HG02840 (cell line): ENCODE results near the gene ZFAND4.
"Not testable (repeated sequence)": the region's sequence is repeated elsewhere in the genome, so short reads cannot be mapped to it uniquely, and the experiment has no call there.

ENCODE experiments used
- ATAC-seq: cut with Tn5 transposase; IDR thresholded peaks from one replicate; pipeline ENCODE4 v1.9.1; 2021; ENCODE audit warnings: mild to moderate bottlenecking, moderate library complexity, moderate number of reproducible peaks; ENCODE audit not compliant: unreplicated experiment, low FRiP score

Gene ZFAND4

GRCh38 chr10:45672181-45673073, at the start of gene ZFAND4:
Gene ZFAND4 (minus strand): TSS chr10:45672772. CDS start chr10:45663725, 9,047 bp downstream.
- peak; percentile 97 for ATAC-seq

- ATAC-seq = not testable (repeated sequence)
These were observed 48.9 kb upstream of the ZFAND4 start for GRCh38 chr10:45721503-45721902.

- ATAC-seq = not testable (repeated sequence)
These were observed 45.1 kb upstream of the ZFAND4 start for GRCh38 chr10:45717642-45718041.

GRCh38 chr10:45717053-45717452, 44.5 kb upstream of the ZFAND4 start:
- not testable (repeated sequence) for ATAC-seq

- ATAC-seq = not testable (repeated sequence)
These were observed 38.7 kb upstream of the ZFAND4 start for GRCh38 chr10:45711223-45711622.

- peak; percentile 93 for ATAC-seq
These were observed 37.7 kb upstream of the ZFAND4 start for GRCh38 chr10:45710200-45710796.

- not testable (repeated sequence) for ATAC-seq
These were observed 5.9 kb upstream of the ZFAND4 start for GRCh38 chr10:45678467-45678866.

- no peak for ATAC-seq
These were observed 2.8 kb upstream of the ZFAND4 start for GRCh38 chr10:45675388-45675787.

- no peak for ATAC-seq
These were observed 589 bp upstream of the ZFAND4 start for GRCh38 chr10:45673074-45673648.

GRCh38 chr10:45671300-45671699, 1.3 kb downstream of the ZFAND4 start:
- not testable (repeated sequence) for ATAC-seq

GRCh38 chr10:45669897-45670296, 2.7 kb downstream of the ZFAND4 start:
- ATAC-seq = not testable (repeated sequence)

GRCh38 chr10:45660876-45661411, 11.6 kb downstream of the ZFAND4 start:
- no peak for ATAC-seq

GRCh38 chr10:45657033-45657926, 15.3 kb downstream of the ZFAND4 start:
- ATAC-seq = no peak

- ATAC-seq = no peak
These were observed 17.4 kb downstream of the ZFAND4 start for GRCh38 chr10:45655219-45655618.

GRCh38 chr10:45654753-45655141, 17.8 kb downstream of the ZFAND4 start:
- not testable (repeated sequence) for ATAC-seq

GRCh38 chr10:45653454-45653853, 19.1 kb downstream of the ZFAND4 start:
- ATAC-seq = peak; percentile 77

- no peak for ATAC-seq
These were observed 20.1 kb downstream of the ZFAND4 start for GRCh38 chr10:45652511-45652910.

GRCh38 chr10:45649296-45649695, 23.3 kb downstream of the ZFAND4 start:
- ATAC-seq = no peak

GRCh38 chr10:45647118-45647517, 25.5 kb downstream of the ZFAND4 start:
- ATAC-seq = no peak
